HUES48 (cell line): Measurements from ENCODE around the gene PSMC3IP.
"Not testable (repeated sequence)": the region's sequence is repeated elsewhere in the genome, so short reads cannot be mapped to it uniquely, and the experiment has no call there.

Source experiments
- H3K27ac ChIP-seq: one replicate; pipeline ENCODE4 v1.7.0; 2013; ENCODE audit warnings: low read depth, low read length, inconsistent platforms
- H3K27me3 ChIP-seq: 2 replicates; pipeline ENCODE4 v1.6.1; 2013; ENCODE audit warnings: mild to moderate bottlenecking, low read length; ENCODE audit not compliant: control insufficient read depth, insufficient read depth
- H3K36me3 ChIP-seq: 2 replicates; pipeline ENCODE4 v1.6.1; 2013; ENCODE audit warnings: low read length; ENCODE audit not compliant: control insufficient read depth, insufficient read depth
- H3K4me1 ChIP-seq: 2 replicates; pipeline ENCODE4 v1.6.1; 2013; ENCODE audit warnings: mild to moderate bottlenecking, low read length; ENCODE audit not compliant: control insufficient read depth, insufficient read depth
- H3K4me3 ChIP-seq: 2 replicates; pipeline ENCODE4 v1.5.1; 2013; ENCODE audit warnings: mild to moderate bottlenecking, low read depth, low read length
- H3K9ac ChIP-seq: 2 replicates; pipeline ENCODE4 v1.6.1; 2013; ENCODE audit warnings: mild to moderate bottlenecking, low read depth, low read length, moderate library complexity
- H3K9me3 ChIP-seq: 2 replicates; pipeline ENCODE4 v1.6.1; 2013; ENCODE audit warnings: low read length; ENCODE audit not compliant: control insufficient read depth, insufficient read depth

Gene PSMC3IP

GRCh38 chr17:42555961-42556617, 21.4 kb downstream of the PSMC3IP start:
- not testable (repeated sequence) for H3K9me3 ChIP-seq, H3K4me1 ChIP-seq, H3K9ac ChIP-seq, H3K4me3 ChIP-seq, H3K27me3 ChIP-seq, H3K27ac ChIP-seq, H3K36me3 ChIP-seq

DNA sequence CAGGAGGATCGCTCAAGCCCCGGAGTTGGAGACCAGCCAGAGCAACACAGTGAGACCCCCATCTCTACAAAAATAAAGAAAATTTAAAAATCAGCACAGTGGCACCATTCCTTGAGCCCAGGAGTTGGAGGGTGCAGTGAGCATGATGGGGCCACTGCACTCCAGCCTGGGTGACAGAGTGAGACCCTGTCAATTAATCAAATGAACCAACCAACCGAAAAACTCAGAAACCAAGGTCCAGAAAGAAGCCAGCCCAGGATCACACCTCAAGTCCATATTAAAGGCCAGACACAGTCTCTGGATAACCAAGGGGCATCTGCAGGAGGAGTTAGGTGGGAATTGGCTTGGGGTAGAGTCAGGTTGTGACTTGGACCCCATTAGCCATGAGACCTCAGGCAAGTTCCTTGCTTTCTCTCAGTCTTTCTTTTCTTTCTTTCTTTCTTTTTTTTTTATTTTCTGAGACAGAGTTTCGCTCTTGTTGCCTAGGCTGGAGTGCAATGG, 22.4 kb downstream of the PSMC3IP start:
- H3K4me1 ChIP-seq = peaks cover 5% of the 10 kb centered on the region
- H3K4me3 ChIP-seq = peak overlapping the region; percentile 99
- H3K36me3 ChIP-seq = no peaks in the 10 kb centered on the region
- H3K27ac ChIP-seq = peak overlapping the region; percentile 86
- no peaks in the 10 kb centered on the region for H3K9me3 ChIP-seq
- peak overlapping the region; percentile 86 for H3K9ac ChIP-seq
- no peaks in the 10 kb centered on the region for H3K27me3 ChIP-seq

GRCh38 chr17:42554250-42555121, 23.0 kb downstream of the PSMC3IP start:
- peaks cover 5% of the 10 kb centered on the region for H3K4me1 ChIP-seq
- peak overlapping the region; percentile 86 for H3K27ac ChIP-seq
- no peaks in the 10 kb centered on the region for H3K36me3 ChIP-seq
- H3K9me3 ChIP-seq = no peaks in the 10 kb centered on the region
- peak overlapping the region; percentile 99 for H3K4me3 ChIP-seq
- peak overlapping the region; percentile 86 for H3K9ac ChIP-seq
- H3K27me3 ChIP-seq = no peaks in the 10 kb centered on the region

GRCh38 chr17:42553866-42554249, 23.7 kb downstream of the PSMC3IP start:
- Histone ChIP-seq H3K4me3 (peak overlapping the region; percentile 99), H3K9me3 (no peaks in the 10 kb centered on the region), H3K36me3 (no peaks in the 10 kb centered on the region), H3K27me3 (peaks cover 2% of the 10 kb centered on the region; the same call in 1 of the 2 replicates), H3K4me1 (peaks cover 7% of the 10 kb centered on the region), H3K27ac (peak overlapping the region; percentile 86), H3K9ac (peak overlapping the region; percentile 86; the same call in 1 of the 2 replicates)

- H3K27ac ChIP-seq = no peak overlapping the region
- H3K36me3 ChIP-seq = no peaks in the 10 kb centered on the region
- H3K9ac ChIP-seq = no peak overlapping the region
- no peaks in the 10 kb centered on the region for H3K9me3 ChIP-seq
- H3K27me3 ChIP-seq = peaks cover 4% of the 10 kb centered on the region; the same call in 1 of the 2 replicates
- H3K4me1 ChIP-seq = peaks cover 9% of the 10 kb centered on the region
- H3K4me3 ChIP-seq = no peak overlapping the region
Measured at GRCh38 chr17:42553161-42553818, 24.2 kb downstream of the PSMC3IP start.

- not testable (repeated sequence) for H3K27me3 ChIP-seq, H3K36me3 ChIP-seq, H3K4me1 ChIP-seq, H3K9ac ChIP-seq, H3K9me3 ChIP-seq
- Histone ChIP-seq H3K27ac (peak within 1 kb of the TSS; percentile 86), H3K4me3 (peak within 1 kb of the TSS; percentile 99)
Measured at GRCh38 chr17:42552736-42553135, 24.8 kb downstream of the PSMC3IP start, which contains the start of gene HSD17B1. HSD17B1 (plus strand) TSS chr17:42552923; CDS start chr17:42552934, 11 bp downstream.

DNA sequence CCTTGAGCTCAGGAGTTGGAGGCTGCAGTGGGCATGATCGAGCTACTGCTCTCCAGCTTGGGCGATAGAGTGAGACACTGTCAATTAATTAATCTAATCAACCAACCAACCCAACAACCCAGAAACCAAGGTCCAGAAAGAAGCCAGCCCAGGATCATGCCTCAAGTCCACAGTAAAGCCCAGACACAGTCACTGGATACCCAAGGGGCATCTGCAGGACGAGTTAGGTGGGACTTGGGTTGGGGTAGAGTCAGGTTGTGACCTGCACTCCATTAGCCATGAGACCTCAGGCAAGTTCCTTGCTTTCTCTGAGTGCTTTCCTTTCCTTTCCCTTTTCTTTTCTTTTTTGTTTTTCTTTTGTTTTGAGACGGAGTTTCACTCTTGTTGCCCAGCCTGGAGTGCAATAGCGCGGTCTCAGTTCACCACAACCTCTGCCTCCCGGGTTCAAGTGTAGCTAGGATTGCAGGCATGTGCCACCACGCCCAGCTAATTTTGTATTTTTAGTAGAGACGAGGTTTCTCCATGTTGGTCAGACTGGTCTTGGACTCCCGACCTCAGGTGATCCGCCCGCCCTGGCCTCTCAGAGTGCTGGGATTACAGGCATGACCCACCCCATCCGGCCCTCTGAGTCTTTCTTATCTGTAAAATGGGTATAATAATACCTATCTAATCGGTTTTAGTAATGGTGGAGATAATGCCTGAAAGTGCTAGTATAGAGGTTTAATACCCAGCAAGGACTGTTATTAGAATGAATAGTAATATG, 28.4 kb downstream of the PSMC3IP start:
- no peaks in the 10 kb centered on the region for H3K9me3 ChIP-seq
- H3K4me1 ChIP-seq = peaks cover 7% of the 10 kb centered on the region; the same call in 1 of the 2 replicates
- H3K36me3 ChIP-seq = peaks cover 4% of the 10 kb centered on the region; the same call in 1 of the 2 replicates
- peaks cover 4% of the 10 kb centered on the region; the same call in 1 of the 2 replicates for H3K27me3 ChIP-seq
- peak overlapping the region; percentile 58 for H3K4me3 ChIP-seq
- no peak overlapping the region for H3K27ac ChIP-seq
- no peak overlapping the region for H3K9ac ChIP-seq

DNA sequence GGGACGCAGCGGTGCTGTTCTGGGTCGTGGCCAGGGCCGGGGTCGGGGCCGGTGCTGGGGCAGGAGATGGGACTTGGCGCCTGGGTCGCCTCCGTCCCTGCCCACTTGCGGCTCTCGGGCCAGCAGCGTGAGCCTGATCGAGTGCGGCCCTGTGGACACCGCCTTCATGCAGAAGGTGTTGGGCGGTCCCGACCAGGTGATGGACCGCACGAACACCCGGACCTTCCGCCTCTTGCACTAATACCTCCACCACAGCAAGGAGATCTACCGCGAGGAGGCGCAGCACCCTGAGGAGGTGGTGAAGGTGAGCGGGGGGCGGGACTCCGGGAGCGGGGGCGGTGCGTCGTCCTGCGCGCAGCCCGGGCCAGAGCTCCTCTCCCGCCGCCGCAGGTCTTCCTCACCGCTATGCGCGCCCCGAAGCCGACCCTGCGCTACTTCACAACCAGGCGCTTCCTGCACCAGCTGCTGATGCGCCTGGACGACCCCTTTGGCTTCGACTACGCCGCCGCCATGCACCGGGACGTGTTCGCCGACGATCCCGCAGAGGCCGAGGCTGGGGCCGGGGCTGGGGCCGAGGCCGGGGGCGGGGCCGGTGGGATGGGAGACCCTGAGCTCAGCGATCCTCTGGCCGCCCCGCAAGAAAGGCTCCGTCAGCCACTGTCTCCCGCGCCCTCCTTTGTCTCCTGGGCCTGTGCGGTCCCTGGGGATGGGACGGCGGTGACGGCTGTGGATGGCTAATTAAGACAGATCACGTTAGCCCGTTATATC, 29.3 kb downstream of the PSMC3IP start:
- peak overlapping the region; percentile 79 for H3K27ac ChIP-seq
- H3K36me3 ChIP-seq = peaks cover 8% of the 10 kb centered on the region
- H3K9ac ChIP-seq = no peak overlapping the region; the same call in 1 of the 2 replicates
- peaks cover 4% of the 10 kb centered on the region; the same call in 1 of the 2 replicates for H3K27me3 ChIP-seq
- peak overlapping the region; percentile 58 for H3K4me3 ChIP-seq
- peaks cover 4% of the 10 kb centered on the region; the same call in 1 of the 2 replicates for H3K4me1 ChIP-seq
- no peaks in the 10 kb centered on the region for H3K9me3 ChIP-seq

GRCh38 chr17:42547698-42548069, 29.8 kb downstream of the PSMC3IP start:
- Histone ChIP-seq H3K9me3 (no peaks in the 10 kb centered on the region), H3K27ac (no peak overlapping the region), H3K4me3 (peak overlapping the region; percentile 58), H3K27me3 (peaks cover 4% of the 10 kb centered on the region; the same call in 1 of the 2 replicates), H3K36me3 (peaks cover 8% of the 10 kb centered on the region), H3K9ac (no peak overlapping the region), H3K4me1 (peaks cover 4% of the 10 kb centered on the region; the same call in 1 of the 2 replicates)
